Activated T-cell treated with anti-CD3 and anti-CD28 coated beads for 24 hours (primary cell): Measurements from ENCODE around the gene JAG1.

Source experiments
- DNase-seq: peaks from one replicate; pipeline ENCODE4 v3.0.0-alpha.2; 2020; ENCODE audit warnings: low read depth

JAG1 gene

DNA sequence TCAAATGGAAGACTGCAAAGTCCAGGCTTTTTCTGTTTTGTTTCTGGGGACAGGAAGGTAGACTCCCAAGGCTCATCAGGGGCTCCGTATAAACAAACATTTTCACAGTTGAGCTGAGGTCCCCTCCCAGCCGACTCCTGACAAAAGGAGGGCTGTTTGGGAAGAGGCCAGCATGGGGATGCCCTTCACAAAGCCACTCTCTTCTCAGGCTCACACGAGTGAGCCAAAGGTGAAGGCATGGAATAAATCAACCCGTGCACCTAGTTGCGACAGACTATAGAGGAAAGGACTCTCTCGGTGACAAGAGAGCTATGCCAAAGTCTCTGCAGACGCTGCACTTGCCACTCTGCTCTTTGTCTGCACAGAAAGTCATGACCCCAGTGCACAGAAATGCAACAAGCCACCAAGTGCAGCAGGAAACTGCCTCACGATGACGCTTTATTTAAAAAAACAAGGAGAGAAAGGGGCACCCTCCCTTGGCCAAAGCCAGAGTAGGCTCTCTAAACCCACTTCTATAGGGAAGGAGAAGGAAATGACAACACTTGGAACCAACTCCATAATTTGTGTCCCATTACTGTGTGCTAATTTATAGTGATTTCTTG, 21.0 kb downstream of the JAG1 start:
- DNase-seq = no peak

DNA sequence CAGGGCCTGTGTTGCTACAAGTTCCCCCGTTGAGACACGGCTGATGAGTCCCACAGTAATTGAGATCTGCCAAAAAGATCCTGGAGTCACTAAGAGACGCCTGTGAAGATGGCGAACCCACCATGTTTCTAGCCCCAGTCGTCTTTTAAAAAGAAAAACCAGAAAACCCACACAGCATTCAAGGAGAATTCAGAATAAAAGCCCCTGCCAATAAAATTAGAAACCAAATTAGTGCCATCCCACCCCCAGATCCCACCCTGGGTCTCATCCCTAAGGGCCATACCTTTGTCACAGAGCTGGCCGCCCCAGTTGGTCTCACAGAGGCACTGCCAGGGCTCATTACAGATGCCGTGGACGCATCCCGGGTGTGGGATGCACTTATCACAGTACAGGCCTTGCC, 21.6 kb downstream of the JAG1 start:
- DNase-seq = no peak

DNA sequence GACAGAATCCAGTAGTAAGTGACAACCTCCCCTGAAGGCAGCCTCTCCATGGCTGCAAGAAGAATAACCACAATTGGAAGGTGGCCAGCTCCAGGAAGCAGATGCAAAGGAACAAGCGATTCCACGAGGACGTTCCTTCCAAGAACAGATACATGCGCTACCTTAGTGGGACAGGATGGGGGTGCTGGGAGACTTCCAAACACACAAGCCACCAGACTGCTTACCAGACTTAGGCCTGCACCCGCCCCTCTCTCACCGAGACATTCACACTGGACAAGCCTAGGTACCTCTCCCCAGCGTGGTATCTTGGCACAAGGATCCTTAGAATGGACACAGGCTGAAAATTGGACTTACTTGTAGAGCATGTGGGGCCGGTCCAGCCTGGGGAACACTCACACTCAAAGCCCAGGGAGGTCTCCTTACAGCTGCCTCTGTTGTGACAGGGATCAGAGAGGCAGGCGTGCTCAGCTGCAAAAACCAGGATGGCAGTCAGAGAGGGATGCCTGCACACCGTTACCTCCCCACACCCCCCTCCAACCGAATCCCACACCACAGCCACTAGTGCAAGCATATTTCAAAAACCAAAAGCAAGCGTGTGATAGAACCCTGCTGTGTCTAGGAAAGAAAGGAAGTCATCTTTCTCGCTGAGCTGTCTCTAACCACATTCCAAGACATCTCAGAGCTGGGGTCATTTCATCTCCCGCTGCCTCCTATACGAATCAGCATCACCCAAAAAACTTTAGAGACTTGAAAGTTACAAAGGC, 22.4 kb downstream of the JAG1 start:
- DNase-seq = no peak

DNA sequence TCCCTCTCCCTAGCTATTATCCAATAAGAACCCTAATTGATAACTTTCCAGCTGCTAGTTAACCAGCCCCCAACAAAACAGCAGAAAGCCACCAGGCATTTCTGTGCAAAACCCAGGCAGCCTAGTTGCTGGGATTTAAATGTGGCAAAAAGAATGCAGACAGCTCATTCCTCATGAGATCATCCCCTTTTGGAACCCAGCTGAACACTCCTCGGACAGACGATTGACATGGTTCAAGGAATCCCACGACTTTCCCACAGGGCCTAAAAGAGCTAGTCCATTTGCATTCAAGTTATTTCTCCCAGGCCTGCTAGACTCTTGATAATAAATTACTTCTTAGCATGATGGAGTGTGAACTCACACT, 24.0 kb downstream of the JAG1 start:
- DNase-seq = no peak

DNA sequence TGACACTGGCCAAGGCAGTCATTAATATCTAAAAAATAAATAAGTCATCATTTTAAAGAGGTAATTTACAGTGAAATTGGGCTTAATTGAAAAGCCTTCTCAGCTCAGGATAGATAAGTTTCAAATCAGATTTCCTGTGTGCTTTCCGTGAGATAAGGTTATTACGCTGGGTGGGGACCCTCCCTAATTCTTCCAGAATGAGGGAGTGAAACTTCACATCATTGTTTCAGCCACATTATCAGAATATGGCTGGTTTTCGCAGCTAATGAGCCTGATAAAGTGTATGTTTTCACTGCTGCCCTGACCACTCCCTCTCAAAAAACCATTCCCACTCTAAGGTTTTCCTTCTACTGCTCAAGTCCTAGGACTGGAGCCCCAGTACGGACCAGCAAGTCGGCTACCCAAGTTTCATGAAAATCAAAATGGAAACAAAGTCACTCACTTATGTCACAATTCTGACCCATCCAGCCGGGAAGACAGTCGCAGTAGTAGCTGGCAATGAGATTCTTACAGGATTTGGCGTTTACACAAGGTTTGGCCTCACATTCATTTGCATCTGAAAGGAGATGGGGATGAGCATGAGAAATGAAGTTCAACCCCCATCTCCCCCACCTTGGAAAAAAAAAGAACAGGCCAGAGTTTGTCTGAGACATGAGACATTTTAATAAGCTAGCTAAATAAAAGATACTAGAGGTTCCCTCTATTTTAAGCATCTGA, 24.6 kb downstream of the JAG1 start:
- DNase-seq = no peak

DNA sequence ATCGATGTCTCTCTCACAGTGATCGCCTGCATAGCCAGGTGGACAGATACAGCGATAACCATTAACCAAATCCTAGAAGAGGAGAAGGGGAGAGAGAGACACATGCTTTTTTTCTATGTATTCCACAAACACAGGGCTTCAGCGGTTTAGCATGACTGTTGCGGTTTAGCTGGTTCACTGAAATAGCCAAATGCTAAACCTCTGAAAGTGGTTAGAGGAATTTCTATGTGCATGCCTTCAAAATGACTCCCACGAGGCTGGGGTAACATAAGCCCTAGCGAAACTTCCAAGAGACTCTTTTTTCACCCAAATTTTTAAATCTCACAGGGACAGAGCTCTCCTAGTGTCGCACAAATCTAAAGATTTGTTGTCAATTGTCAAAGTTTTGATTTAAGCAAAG, 25.1 kb downstream of the JAG1 start:
- no peak for DNase-seq

DNA sequence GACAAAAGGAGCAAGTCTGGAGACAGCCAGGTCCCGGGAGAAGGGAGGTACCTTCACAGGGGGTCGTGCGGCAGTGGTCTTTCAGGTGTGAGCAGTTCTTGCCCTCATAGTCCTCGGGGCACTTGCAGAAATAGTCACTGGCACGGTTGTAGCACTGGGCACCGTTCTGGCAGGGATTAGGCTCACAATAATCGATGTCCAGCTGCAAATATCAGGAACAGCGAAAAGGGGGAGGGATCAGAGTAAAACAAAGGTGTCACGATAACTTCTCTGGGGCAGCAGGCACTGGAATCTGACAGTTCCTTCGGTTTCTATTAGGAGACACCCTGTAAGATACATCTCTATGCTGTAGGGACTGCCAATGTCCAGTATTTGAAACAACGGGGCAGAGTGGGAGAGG, 25.9 kb downstream of the JAG1 start:
- DNase-seq = no peak

DNA sequence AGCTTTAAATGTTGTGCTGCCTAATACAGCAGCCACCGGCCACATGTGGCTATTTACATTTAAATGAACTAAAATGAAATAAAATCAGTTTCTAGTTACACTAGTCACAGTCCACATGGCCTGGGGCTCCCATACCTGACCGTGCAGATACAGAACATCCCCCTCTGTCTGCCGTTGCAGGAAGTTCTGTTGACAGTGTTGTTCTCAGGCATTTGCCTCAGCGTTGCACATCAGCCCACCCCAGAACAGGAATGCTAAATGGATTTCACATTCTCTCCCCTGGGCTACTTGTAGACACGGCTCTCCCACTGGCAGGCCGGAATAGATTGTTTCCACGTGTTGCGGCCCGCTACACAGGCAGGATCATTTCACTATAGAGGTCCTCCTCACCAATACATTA, 26.3 kb downstream of the JAG1 start:
- no peak for DNase-seq

DNA sequence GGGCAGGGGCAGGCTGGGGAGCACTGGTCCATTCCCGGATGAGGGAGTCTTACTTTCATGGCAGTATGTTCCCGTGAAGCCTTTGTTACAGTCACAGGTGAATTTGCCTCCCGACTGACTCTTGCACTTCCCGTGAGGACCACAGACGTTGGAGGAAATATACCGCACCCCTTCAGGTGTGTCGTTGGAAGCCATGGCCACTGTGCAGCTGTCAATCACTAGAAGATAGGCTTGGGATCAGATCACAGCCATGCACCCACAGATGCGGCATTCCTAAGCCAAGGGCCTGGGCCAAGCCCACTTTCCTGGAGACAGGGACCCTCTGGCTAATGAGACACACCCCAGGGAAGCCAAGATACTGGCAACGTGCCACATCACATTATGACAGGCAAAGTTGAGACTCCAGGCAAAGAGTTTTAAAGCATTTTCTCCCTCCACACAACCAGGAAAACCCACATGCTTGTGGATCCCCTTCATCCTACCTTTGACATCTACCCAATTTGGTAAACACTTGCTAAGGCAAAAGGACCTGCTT, 26.8 kb downstream of the JAG1 start:
- no peak for DNase-seq

DNA sequence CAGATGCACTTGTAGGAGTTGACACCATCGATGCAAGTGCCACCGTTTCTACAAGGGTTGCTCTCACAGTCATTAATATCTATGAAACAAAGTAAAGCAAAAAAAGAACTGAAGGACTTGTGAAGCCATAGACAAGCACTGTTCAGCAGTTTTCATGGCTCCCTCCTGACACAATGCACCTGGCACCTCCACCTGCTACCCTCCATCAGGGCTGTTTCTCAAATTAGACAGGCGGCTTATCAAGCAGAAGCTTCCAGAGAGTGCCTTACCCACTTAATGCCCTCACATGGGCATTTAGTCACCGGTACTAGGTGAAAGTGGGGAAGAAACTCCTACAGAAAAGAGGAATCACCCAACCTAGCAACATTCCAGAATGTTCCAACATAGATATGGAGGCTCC, 27.8 kb downstream of the JAG1 start:
- no peak for DNase-seq

DNA sequence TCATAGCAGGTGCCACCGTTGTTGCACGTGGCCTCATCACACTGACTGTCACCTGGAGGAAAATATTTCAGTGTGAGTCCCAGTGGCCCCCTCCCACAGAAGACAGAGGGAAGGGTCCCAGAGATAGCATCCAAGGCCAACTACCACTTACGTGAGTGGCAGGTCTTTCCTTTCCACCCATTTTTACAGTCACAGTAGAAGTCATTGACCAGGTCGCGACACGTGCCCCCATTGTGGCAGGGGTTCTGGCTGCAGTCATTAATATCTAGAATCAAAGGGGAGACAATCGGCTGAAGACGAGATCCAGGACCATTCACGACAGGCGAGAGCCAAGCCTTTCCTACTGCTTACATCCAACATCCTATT, 28.6 kb downstream of the JAG1 start:
- no peak for DNase-seq

DNA sequence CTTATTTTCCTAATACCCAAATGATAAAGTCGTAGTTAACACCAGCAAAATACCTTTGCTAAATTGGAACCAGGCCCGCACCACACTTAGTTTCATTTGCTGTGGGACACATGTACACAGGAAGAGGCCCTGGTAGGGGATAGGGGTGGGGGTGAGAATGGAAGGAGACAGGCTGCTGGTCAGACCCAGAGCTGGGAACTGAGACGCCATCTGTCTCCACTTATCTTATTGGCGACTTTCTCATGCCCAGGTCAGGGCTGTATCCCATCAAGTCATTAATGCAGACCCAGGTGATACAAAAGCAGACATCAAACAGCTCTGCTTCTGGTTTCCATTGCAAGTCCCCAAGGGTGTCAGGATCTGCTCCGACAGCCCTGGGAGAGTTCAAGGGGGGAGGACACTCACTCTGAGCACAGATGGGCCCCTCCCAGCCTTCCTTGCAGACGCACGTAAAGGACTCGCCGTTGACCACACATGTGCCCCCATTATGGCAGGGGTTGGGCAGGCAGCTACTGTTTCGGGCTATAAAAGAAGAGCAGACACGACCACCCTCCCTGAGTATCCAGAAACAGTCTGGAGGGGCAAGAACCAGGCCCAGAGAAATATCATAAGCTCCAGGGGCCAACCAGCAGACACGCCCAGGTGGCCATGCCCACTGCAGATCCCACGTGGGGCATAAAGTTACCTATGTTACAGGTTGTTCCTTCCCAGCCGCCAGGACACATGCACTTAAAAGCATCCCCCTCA, 29.2 kb downstream of the JAG1 start:
- no peak for DNase-seq

DNA sequence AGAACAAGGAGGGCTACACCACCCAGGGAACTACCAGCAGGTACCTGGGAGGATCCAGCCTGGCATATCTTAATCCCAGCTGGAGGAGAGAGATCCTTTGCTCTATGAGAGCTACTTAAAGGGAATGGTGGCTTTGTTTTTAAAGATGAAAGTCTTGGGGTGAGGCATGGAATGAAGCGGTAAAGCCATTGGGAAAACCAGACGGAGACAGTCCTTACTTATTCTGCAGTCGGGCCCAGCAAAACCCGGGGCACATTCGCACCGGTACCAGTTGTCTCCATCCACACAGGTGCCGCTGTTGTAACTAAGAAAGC, 30.3 kb downstream of the JAG1 start:
- DNase-seq = no peak

DNA sequence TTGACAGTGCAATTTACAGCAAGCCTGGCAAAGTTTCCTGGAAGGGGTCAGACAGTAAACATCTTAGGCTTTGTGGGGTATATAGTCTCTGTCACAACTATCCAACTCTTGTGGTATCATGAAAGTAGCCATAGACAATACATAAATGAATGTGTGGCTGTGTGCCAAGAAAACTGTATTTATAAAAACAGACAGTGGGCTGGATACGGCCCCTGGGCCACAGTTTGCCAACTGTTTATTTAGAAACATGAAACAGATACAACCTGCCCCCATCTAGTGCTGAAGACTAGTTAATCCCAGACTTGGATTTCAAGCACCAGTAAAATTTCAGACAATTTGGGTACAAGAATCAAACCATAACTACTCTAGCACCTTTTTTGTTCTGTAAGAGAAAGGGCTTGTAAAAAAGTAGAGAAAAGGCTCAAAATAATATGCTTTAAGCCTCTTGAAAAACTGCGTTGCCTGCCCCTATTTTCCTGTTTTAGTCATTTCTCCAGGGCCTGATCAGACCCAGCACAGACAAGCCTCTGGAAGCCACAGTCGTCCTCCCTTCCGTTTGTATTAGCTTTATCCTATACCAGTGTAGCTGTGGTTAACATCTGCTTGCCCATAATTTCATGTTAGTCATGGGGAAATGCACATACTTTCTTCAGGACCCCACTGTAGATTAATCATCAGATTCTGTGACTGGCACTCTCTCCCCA, 30.8 kb downstream of the JAG1 start:
- DNase-seq = no peak

DNA sequence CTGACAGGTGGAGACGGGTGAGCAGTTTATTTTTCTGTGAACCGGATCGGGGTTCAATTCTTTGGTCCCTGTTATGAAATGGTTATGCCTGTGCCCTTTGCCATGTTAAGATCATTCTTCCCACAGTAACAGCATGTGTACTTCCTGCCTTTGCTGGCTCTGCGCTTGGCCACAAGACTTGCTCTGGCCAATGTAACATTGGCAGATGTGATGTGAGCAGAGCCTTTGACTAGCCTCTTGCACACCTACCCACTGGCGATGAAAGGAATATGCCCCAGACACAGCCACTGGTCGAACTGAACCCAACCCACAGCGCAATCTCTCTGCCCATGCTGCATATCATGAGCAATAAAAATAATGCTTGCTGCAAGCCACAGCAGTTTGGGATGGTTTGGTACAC, 31.9 kb downstream of the JAG1 start:
- DNase-seq = no peak

DNA sequence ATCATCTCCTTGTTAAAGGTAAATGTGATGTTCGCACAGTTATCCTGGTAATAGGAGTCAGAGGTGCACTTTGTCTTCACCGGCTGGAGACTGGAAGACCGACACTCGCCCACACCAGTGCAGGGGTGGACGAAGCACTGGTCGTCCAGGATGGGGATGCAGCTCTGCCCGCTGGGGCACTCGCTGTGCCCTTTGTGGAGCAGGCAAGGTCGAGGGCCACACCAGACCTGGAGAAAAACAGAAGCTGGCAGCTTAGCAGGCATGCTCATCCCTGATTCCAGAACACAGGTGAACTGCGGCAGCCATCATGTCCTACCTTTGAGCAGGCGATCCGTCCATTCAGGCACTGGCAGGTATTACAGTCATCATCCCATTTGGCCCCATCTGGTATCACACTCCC, 32.3 kb downstream of the JAG1 start:
- no peak for DNase-seq

DNA sequence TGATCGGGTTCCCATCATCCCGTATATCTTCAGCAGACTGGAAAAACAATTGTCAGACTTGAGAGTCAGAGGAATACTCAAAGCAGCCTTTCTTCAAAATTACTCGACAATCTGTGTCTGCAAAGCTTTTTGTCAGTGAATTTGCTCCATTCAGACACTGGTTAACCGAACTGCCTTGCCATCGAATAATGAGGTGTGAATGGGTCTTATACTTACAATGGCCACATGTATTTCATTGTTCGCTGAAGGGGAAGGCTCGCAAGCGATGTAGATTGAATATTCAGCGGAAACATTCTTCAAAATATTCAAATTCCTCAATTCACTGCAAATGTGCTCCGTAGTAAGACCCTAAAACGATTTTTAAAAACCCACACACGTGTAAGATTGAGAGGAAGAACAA, 32.9 kb downstream of the JAG1 start:
- DNase-seq = no peak

DNA sequence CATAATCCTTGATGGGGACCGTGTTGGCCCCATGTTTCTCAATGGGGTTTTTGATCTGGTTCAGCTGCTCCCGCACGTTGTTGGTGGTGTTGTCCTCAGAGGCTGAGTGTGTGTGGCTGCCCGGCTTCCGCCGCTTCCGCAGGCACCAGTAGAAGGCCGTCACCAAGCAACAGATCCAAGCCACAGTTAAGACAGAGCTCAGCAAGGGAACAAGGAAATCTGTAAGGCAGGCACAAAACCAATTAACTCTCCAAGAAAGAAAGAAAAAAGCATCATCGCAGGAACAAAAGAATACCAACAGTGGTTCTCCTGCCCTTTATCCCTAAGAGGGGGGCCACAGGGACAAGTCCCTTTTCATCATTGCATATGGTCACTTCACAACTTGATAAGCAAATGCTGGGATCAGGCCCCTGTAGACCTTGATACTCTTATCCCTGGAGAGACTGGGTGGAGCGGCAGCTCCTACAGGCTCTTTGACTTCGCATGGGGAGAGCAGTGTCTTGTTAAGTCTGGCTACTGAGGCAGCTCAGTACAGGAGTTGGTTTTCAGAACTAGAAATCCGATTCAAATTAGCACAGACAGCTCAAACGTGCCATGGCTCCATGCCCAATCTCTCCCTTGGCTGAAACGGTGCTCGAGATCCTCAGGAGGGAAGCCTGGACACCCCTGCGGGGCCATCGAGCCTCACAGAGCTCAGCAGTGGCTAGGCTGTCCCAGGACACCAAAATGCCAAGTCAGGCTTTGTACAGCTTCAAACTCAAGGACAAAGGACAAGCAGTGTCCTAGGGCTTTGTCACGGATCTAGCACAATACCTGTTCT, 33.9 kb downstream of the JAG1 start:
- DNase-seq = no peak

DNA sequence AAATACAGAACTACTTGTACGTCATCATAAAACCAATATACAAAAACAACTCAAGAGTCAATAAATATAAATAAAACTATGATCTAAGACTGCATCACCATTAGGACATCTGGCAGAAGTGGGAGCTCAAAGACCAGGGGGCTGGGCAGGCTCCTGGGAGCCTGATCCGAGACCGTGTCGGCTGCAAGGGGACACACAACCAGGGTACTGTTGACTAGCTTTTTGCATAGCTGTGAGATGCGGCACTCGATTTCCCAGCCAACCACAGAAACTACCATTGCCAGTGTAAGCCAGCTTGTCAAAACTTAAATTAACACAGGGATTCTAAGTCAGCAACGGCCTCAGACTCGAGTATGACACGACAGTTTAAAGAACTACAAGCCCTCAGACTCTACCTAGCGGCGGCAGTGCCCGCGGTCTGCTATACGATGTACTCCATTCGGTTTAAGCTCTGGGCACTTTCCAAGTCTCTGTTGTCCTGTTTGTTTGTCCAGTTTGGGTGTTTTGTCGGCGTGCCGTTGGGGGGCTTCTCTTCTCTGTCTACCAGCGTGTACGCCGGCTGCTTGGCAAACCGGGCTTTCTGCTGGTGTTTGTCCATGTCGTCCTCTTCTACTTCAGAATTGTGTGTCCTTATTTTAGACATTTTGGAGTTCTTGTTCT, 34.6 kb downstream of the JAG1 start:
- no peak for DNase-seq

DNA sequence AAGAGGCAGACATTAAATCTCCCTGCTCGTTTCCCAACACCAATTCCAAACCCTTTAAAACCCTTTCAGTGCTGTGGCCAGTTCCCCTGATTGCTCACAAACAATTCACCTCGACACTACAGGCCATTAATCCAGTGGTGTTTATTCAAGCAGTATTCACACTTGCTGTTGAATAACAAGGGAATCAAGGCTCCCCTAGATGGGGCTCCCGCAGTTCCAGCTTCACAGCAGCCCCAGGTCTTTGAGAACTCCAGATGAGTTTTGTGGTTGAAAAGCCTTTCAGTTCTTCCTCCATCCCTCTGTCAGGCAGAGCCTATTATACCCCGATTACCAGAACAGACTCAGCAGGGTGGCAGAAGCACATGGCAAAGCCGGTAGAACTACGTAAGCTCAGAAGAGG, 36.2 kb downstream of the JAG1 start:
- no peak for DNase-seq

DNA sequence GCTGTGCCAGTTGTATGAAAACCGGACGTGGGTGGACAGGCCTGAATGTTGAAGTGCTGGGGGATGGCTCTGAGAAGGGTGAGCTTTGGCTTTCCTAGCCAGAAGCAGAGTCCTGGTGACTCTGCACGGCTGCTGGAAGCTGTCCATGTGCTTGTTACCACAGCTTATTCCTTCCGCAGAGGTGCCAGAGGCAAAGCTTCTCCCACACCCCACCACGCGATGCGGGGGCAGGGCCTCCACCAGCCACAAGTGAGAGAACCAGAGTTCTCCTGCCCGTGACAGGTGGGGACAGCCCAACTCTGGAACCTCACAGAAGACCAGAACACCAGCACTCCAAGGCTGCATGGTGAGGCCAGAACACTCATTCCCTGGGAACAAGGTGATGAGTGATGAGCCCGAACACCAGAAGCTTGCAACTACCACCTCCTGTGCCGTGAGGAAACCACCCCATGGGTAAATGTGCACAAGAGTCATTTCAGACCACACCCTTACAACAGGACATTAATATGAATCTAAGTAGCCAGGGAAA, 36.7 kb downstream of the JAG1 start:
- DNase-seq = no peak
